GM12878 (cell line): Measurements from ENCODE around the gene POR.

Experiments
- BCL3 ChIP-seq: IDR thresholded peaks from 2 replicates; pipeline ENCODE4 v1.6.1; 2011; ENCODE audit warnings: borderline replicate concordance, low read depth, mild to moderate bottlenecking, moderate library complexity, low read length; ENCODE audit not compliant: insufficient read depth, poor library complexity, severe bottlenecking
- CTCF ChIP-seq, 3 experiments: IDR thresholded peaks in 2 of 3; conservative IDR thresholded peaks in 1 of 3; 2 replicates each; pipeline ENCODE4 v1.5.1; 2011; ENCODE audit warnings: low read depth in 3 of 3, low read length in 3 of 3, mild to moderate bottlenecking in 3 of 3, control low read depth in 2 of 3, moderate library complexity in 2 of 3, inconsistent platforms in 1 of 3, mixed read lengths in 1 of 3; ENCODE audit not compliant: control insufficient read depth in 2 of 3, insufficient read depth in 1 of 3; ENCODE audit errors: extremely low read depth in 1 of 3
- E2F4 ChIP-seq: IDR thresholded peaks from 2 replicates; pipeline ENCODE4 v1.6.1; 2012; ENCODE audit warnings: low read depth, low read length, improper control_type of control experiment
- EGR1 ChIP-seq, 2 experiments: IDR thresholded peaks; 1 replicate in 1 of 2; 2 replicates in 1 of 2; pipeline ENCODE4 v1.6.1; 2011 to 2012; ENCODE audit warnings: low read depth in 2 of 2, low read length in 2 of 2, borderline replicate concordance in 1 of 2, mild to moderate bottlenecking in 1 of 2, moderate library complexity in 1 of 2
- EP300 ChIP-seq, 2 experiments: fragments of 150-350 bp in 1 of 2; IDR thresholded peaks; 2 replicates each; pipeline ENCODE4 v1.6.1; 2011 to 2012; ENCODE audit warnings: low read depth in 2 of 2, low read length in 2 of 2, borderline replicate concordance in 1 of 2, improper control_type of control experiment in 1 of 2, inconsistent platforms in 1 of 2; ENCODE audit not compliant: control insufficient read depth in 1 of 2
- POLR2A ChIP-seq: IDR thresholded peaks from 2 replicates; pipeline ENCODE4 v1.6.1; 2011; ENCODE audit warnings: low read depth, mild to moderate bottlenecking, low read length
- SIX5 ChIP-seq: IDR thresholded peaks from 2 replicates; pipeline ENCODE4 v1.6.1; 2011; ENCODE audit warnings: mild to moderate bottlenecking, low read depth, low read length, moderate library complexity; ENCODE audit not compliant: severe bottlenecking
- SREBF1 ChIP-seq: IDR thresholded peaks from 2 replicates; pipeline ENCODE4 v1.6.1; 2012; ENCODE audit warnings: mild to moderate bottlenecking, low read length
- TCF3 ChIP-seq: IDR thresholded peaks from 2 replicates; pipeline ENCODE4 v1.6.1; 2012; ENCODE audit warnings: low read depth, mild to moderate bottlenecking, low read length, borderline replicate concordance; ENCODE audit not compliant: insufficient read depth
- TCF7 ChIP-seq: IDR thresholded peaks from 2 replicates; pipeline ENCODE4 v1.6.1; 2014; ENCODE audit warnings: antibody characterized with exemption, borderline replicate concordance
- WRNIP1 ChIP-seq: IDR thresholded peaks from 2 replicates; pipeline ENCODE4 v1.6.1; 2011; ENCODE audit warnings: low read depth, low read length, improper control_type of control experiment, borderline replicate concordance
- ZBTB40 ChIP-seq: fragments of 450-650 bp; IDR thresholded peaks from 2 replicates; pipeline ENCODE4 v1.6.1; 2016; ENCODE audit warnings: mild to moderate bottlenecking, moderate library complexity, borderline replicate concordance

GRCh38 chr7:75928568-75928914, 13.6 kb downstream of the POR start:
- TF ChIP-seq CTCF (IDR thresholded peaks at IDR 0.05 in 2 of 3, conservative IDR thresholded peaks at IDR 0.05 in 1 of 3; ENCODE audit: control insufficient read depth in 2 of 3, extremely low read depth in 1 of 3, insufficient read depth in 1 of 3, low read depth in 3 of 3, low read length in 3 of 3) = no peak
- TF ChIP-seq ZBTB40 = no peak
- TF ChIP-seq EP300 (IDR thresholded peaks at IDR 0.05; ENCODE audit: borderline replicate concordance in 1 of 2, control insufficient read depth in 1 of 2, low read depth in 2 of 2, low read length in 2 of 2) = 0 out of 4 replicates have a peak, but pooled peaks have one; percentile 13 to 25
- no peak for TF ChIP-seq E2F4
- TF ChIP-seq SREBF1 = no peak
- peak; percentile 63 for TF ChIP-seq BCL3
- peak; percentile 98 for TF ChIP-seq TCF7
- TF ChIP-seq SIX5 = no peak
- TF ChIP-seq TCF3 = 0 out of 2 replicates have a peak, but pooled peaks have one; percentile 39
- TF ChIP-seq POLR2A = peak; percentile 37; the same call in 1 of the 2 replicates
- TF ChIP-seq WRNIP1 = no peak
- peak in 1 of 2 experiments; percentile 1; a peak in 1 of 3 replicates for TF ChIP-seq EGR1 (IDR thresholded peaks at IDR 0.05; ENCODE audit: borderline replicate concordance in 1 of 2, low read depth in 2 of 2, low read length in 2 of 2)
